ENCODE data around the gene CPNE5. TPM values are rescaled to one million over a fixed set of nuclear protein-coding genes. Genes with fewer than 3 reads are reported as not detected.

The CPNE5 gene
- total RNA-seq, 2 donors from 2014 or later, result 3.9 to 64.5 TPM

DNA sequence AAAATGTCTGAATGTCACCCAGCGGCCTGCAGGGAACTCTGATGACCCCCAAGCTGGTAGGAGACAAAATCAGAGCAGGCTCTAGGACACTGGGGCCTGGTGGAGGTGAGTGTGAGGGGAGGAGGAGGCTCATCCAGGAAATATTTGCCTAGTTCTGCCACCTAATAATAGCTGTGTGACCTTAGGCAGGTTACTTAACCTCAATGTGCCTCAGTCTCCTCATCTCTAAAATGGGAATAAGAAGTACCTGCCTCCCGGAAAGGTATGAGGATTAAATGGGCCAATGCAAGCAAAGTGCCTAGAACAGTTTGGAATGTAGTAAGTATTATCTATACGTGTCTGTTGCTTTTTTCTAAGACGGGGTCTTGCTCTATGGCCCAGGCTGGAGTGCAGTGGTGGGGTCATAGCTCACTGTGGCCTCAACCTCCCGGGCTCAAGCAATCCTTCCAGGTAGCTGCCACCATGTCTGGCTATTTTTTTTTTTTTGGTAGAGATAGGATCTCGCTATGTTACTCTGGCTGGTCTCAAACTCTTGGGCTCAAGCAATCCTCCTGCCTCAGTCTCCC, 81.2 kb downstream of the CPNE5 start:
- H3K27ac ChIP-seq, result no peak overlapping the region
- intact Hi-C loops (cut with DNase I), result loop anchor here (5.0 kb wide), 2 partner anchors 76 to 136 kb away; no protein-coding TSS in a partner anchor
- no peaks in the 10 kb centered on the region for H3K4me1 ChIP-seq (replicated peaks)
- H3K4me3 ChIP-seq, result no peak overlapping the region
- H3K36me3 ChIP-seq, result no peaks in the 10 kb centered on the region
- H3K9me3 ChIP-seq, result no peaks in the 10 kb centered on the region
- no peak for DNase-seq (ENCODE audit: low spot score)
- 79% methylated on average over 6 of the region's 6 CpGs for WGBS
- H3K27me3 ChIP-seq (replicated peaks; ENCODE audit: insufficient read depth), result no peaks in the 10 kb centered on the region
- TF ChIP-seq CTCF (IDR thresholded peaks at IDR 0.05) (no peak), POLR2A (IDR thresholded peaks at IDR 0.05) (no peak), POLR2AphosphoS5 (IDR thresholded peaks at IDR 0.05) (no peak)

- Histone ChIP-seq H3K4me3 (no peak overlapping the region), H3K27ac (no peak overlapping the region), H3K9me3 (no peaks in the 10 kb centered on the region), H3K36me3 (no peaks in the 10 kb centered on the region), H3K4me1 (replicated peaks) (no peaks in the 10 kb centered on the region), H3K27me3 (replicated peaks; ENCODE audit: insufficient read depth) (no peaks in the 10 kb centered on the region)
- WGBS, result 73% methylated on average over 4 of the region's 4 CpGs
- intact Hi-C loops (cut with DNase I), result loop anchor here (5.0 kb wide), 2 partner anchors 75 to 135 kb away; no protein-coding TSS in a partner anchor
- no peak for DNase-seq (ENCODE audit: low spot score)
- TF ChIP-seq POLR2AphosphoS5 (IDR thresholded peaks at IDR 0.05) (no peak), CTCF (IDR thresholded peaks at IDR 0.05) (no peak), POLR2A (IDR thresholded peaks at IDR 0.05) (no peak)
Observed at GRCh38 chr6:36757206-36757605, 82.0 kb downstream of the CPNE5 start.

DNA sequence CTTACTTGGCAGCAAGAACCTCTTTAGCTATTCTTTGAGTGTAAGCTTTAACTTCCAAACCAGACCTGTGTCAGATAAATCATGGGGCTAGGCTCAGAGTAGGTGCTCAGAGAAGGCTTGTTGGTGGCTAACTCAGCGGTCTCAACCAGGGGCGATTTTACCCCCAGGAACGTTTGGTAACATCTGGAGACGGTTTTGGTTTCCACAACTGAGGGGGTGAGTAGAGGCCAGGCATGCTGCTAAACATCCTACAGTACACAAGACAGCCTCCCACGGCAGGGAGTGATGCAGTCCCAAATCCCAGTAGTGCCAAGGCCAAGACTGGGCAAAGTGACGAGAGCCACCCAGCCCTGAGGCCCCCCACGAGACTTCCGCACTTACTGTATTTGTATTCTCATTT, 82.5 kb downstream of the CPNE5 start:
- intact Hi-C loops (cut with DNase I), result loop anchor here (5.0 kb wide), 2 partner anchors 74 to 134 kb away; no protein-coding TSS in a partner anchor
- WGBS, result 85% methylated on average over 8 of the region's 8 CpGs
- no peak for DNase-seq (ENCODE audit: low spot score)
- no peaks in the 10 kb centered on the region for H3K9me3 ChIP-seq
- H3K4me1 ChIP-seq (replicated peaks), result no peaks in the 10 kb centered on the region
- H3K27me3 ChIP-seq (replicated peaks; ENCODE audit: insufficient read depth), result no peaks in the 10 kb centered on the region
- H3K36me3 ChIP-seq, result no peaks in the 10 kb centered on the region
- H3K27ac ChIP-seq, result no peak overlapping the region
- no peak overlapping the region for H3K4me3 ChIP-seq
- TF ChIP-seq POLR2A (IDR thresholded peaks at IDR 0.05), result no peak
- TF ChIP-seq POLR2AphosphoS5 (IDR thresholded peaks at IDR 0.05), result no peak
- TF ChIP-seq CTCF (IDR thresholded peaks at IDR 0.05), result no peak

DNA sequence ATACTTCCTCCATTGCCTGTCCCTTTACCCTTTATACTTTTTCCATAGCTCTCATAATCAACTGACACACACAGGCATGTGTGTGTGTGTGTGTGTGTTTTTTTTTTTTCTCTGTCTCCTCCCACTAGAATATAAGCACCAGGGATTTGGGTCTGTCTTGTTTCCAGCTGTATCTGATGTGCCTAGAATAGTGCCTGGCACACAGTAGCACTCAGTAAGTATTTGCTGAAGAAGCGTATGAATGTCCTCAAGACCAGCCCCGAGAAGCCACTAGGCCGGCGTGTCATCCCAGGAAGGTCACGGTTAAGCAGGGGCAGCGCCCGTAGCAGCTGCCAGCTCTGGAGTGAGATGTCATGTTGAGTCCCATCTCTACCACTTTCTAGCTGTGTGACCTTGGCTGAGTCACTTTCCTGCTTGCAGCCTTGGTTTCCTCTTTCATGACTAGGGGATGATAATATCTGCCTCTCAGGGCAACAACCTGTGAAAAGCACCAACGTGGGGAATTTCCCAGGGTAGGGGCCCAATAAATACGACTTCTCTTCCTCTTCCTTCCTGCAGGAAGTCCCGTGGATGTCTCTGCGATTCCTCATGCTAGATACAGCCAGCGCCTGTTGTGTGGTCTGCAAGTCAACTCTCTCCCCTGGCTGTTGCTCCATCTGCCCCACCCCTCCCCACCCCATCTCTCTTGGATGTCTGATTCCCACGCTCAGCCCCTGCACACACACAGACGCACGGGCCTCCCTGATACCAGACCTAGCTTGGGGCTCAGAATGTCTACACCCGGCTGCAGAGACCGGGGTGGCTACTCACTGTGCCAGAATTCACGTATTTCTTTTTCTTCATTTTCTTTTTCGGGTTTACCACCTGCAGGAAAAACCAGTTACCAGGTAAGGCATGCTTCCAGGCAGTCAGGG, 83.6 kb downstream of the CPNE5 start:
- TF ChIP-seq POLR2A (IDR thresholded peaks at IDR 0.05), result no peak
- TF ChIP-seq POLR2AphosphoS5 (IDR thresholded peaks at IDR 0.05), result no peak
- no peak for TF ChIP-seq CTCF (IDR thresholded peaks at IDR 0.05)
- H3K4me1 ChIP-seq (replicated peaks), result no peaks in the 10 kb centered on the region
- no peak overlapping the region for H3K27ac ChIP-seq
- no peaks in the 10 kb centered on the region for H3K9me3 ChIP-seq
- no peak overlapping the region for H3K4me3 ChIP-seq
- WGBS, result 64% methylated on average over 19 of the region's 19 CpGs
- H3K27me3 ChIP-seq (replicated peaks; ENCODE audit: insufficient read depth), result no peaks in the 10 kb centered on the region
- intact Hi-C loops (cut with DNase I), result loop anchor here (5.0 kb wide), 2 partner anchors 73 to 133 kb away; no protein-coding TSS in a partner anchor
- no peak for DNase-seq (ENCODE audit: low spot score)
- no peaks in the 10 kb centered on the region for H3K36me3 ChIP-seq

All from prostate gland (tissue), 2 donors.